HG03095 (cell line): ENCODE data around the gene PCDH17.

Experiments
- ATAC-seq: cut with Tn5 transposase; IDR thresholded peaks from one replicate; pipeline ENCODE4 v1.9.1; 2021; ENCODE audit warnings: moderate library complexity; ENCODE audit not compliant: unreplicated experiment

PCDH17 gene

GRCh38 chr13:57631596-57632275 lies at the start of gene PCDH17:
PCDH17 (plus strand) TSS chr13:57631744; CDS start chr13:57632547, 803 bp downstream.
- no peak for ATAC-seq

GRCh38 chr13:57582032-57582431 lies 49.5 kb upstream of the PCDH17 start:
- no peak for ATAC-seq

GRCh38 chr13:57583529-57583928 lies 48.0 kb upstream of the PCDH17 start:
- ATAC-seq: no peak

GRCh38 chr13:57588639-57589038 lies 42.9 kb upstream of the PCDH17 start:
- ATAC-seq: no peak

GRCh38 chr13:57595775-57596174 lies 35.8 kb upstream of the PCDH17 start:
- no peak for ATAC-seq

GRCh38 chr13:57601536-57601935 lies 30.0 kb upstream of the PCDH17 start:
- ATAC-seq: no peak

- no peak for ATAC-seq
Measured at GRCh38 chr13:57604442-57604841, 27.1 kb upstream of the PCDH17 start.

- ATAC-seq: no peak
Measured at GRCh38 chr13:57611969-57612368, 19.6 kb upstream of the PCDH17 start.

- no peak for ATAC-seq
Measured at GRCh38 chr13:57612568-57612967, 19.0 kb upstream of the PCDH17 start.

GRCh38 chr13:57624565-57625435 lies 6.7 kb upstream of the PCDH17 start:
- ATAC-seq: peak; percentile 62

- ATAC-seq: no peak
Measured at GRCh38 chr13:57627663-57628062, 3.9 kb upstream of the PCDH17 start.

- no peak for ATAC-seq
Measured at GRCh38 chr13:57629391-57629804, 2.1 kb upstream of the PCDH17 start.

GRCh38 chr13:57629821-57630235 lies 1.7 kb upstream of the PCDH17 start:
- no peak for ATAC-seq

- no peak for ATAC-seq
Measured at GRCh38 chr13:57630661-57631595, 616 bp upstream of the PCDH17 start.

GRCh38 chr13:57632276-57633140 lies 964 bp downstream of the PCDH17 start:
- ATAC-seq: no peak

GRCh38 chr13:57633141-57633949 lies 1.8 kb downstream of the PCDH17 start:
- no peak for ATAC-seq

- no peak for ATAC-seq
Measured at GRCh38 chr13:57633950-57634838, 2.6 kb downstream of the PCDH17 start.

GRCh38 chr13:57634839-57635165 lies 3.3 kb downstream of the PCDH17 start:
- no peak for ATAC-seq
